Central memory CD8-positive, alpha-beta T cell (primary cell): ENCODE data around the gene SORCS2.

Experiments
- ATAC-seq: fragments of 150-1000 bp; cut with Tn5 transposase; replicated peaks from 2 replicates; pipeline ENCODE4 v1.10.0; 2022; ENCODE audit warnings: mild to moderate bottlenecking, moderate FRiP score, moderate number of reproducible peaks; ENCODE audit not compliant: poor library complexity, severe bottlenecking; ENCODE audit errors: extremely low read depth
- DNase-seq, 2 donors: peaks; one replicate each; pipeline ENCODE4 v3.0.0; 2021; ENCODE audit warnings: low spot score in 2 of 2
- H3K27ac Mint-ChIP-seq: one replicate; pipeline ENCODE4 v1.8.0; 2022; ENCODE audit warnings: low read depth, mild to moderate bottlenecking, moderate library complexity, mixed read lengths
- H3K27me3 Mint-ChIP-seq: one replicate; pipeline ENCODE4 v1.8.0; 2022; ENCODE audit warnings: mixed read lengths
- H3K36me3 Mint-ChIP-seq: one replicate; pipeline ENCODE4 v1.8.0; 2022; ENCODE audit warnings: mild to moderate bottlenecking, moderate library complexity, mixed read lengths; ENCODE audit not compliant: insufficient read depth
- H3K4me1 Mint-ChIP-seq: one replicate; pipeline ENCODE4 v1.8.0; 2022; ENCODE audit warnings: mixed read lengths
- H3K4me3 Mint-ChIP-seq: one replicate; pipeline ENCODE4 v1.8.0; 2022; ENCODE audit warnings: mild to moderate bottlenecking, moderate library complexity, mixed read lengths
- H3K9me3 Mint-ChIP-seq: one replicate; pipeline ENCODE4 v1.8.0; 2022; ENCODE audit warnings: mixed read lengths

Gene SORCS2

GRCh38 chr4:7241597-7242125 lies 49.3 kb downstream of the SORCS2 start:
- ATAC-seq (no peak), DNase-seq (no peak)
- Mint-ChIP-seq H3K36me3 (peaks cover 1% of the 10 kb centered on the region), H3K27me3 (peaks cover 31% of the 10 kb centered on the region), H3K9me3 (peaks cover 13% of the 10 kb centered on the region), H3K4me3 (no peak overlapping the region), H3K4me1 (peaks cover 2% of the 10 kb centered on the region), H3K27ac (no peak overlapping the region)

- H3K27me3 Mint-ChIP-seq = peaks cover 31% of the 10 kb centered on the region
- H3K36me3 Mint-ChIP-seq = peaks cover 1% of the 10 kb centered on the region
- DNase-seq = no peak
- H3K27ac Mint-ChIP-seq = no peak overlapping the region
- H3K4me1 Mint-ChIP-seq = peaks cover 5% of the 10 kb centered on the region
- no peak overlapping the region for H3K4me3 Mint-ChIP-seq
- ATAC-seq = no peak
- H3K9me3 Mint-ChIP-seq = peaks cover 13% of the 10 kb centered on the region
Measured at GRCh38 chr4:7242766-7243165, 50.4 kb downstream of the SORCS2 start.

- ATAC-seq = no peak
- Mint-ChIP-seq H3K27ac (no peak overlapping the region), H3K4me3 (no peak overlapping the region), H3K4me1 (peaks cover 5% of the 10 kb centered on the region), H3K27me3 (peaks cover 31% of the 10 kb centered on the region), H3K36me3 (no peaks in the 10 kb centered on the region), H3K9me3 (peaks cover 8% of the 10 kb centered on the region)
- no peak for DNase-seq
Measured at GRCh38 chr4:7243609-7244330, 51.4 kb downstream of the SORCS2 start.

GRCh38 chr4:7244331-7244665 lies 52.0 kb downstream of the SORCS2 start:
- no peak overlapping the region for H3K27ac Mint-ChIP-seq
- H3K27me3 Mint-ChIP-seq = peaks cover 31% of the 10 kb centered on the region
- no peak for DNase-seq
- ATAC-seq = no peak
- no peak overlapping the region for H3K4me3 Mint-ChIP-seq
- H3K36me3 Mint-ChIP-seq = no peaks in the 10 kb centered on the region
- H3K4me1 Mint-ChIP-seq = peaks cover 5% of the 10 kb centered on the region
- H3K9me3 Mint-ChIP-seq = peaks cover 3% of the 10 kb centered on the region

- no peak overlapping the region for H3K4me3 Mint-ChIP-seq
- H3K27me3 Mint-ChIP-seq = peaks cover 31% of the 10 kb centered on the region
- H3K36me3 Mint-ChIP-seq = no peaks in the 10 kb centered on the region
- no peaks in the 10 kb centered on the region for H3K9me3 Mint-ChIP-seq
- ATAC-seq (no peak), DNase-seq (no peak)
- no peak overlapping the region for H3K27ac Mint-ChIP-seq
- H3K4me1 Mint-ChIP-seq = peaks cover 5% of the 10 kb centered on the region
Measured at GRCh38 chr4:7244751-7245320, 52.5 kb downstream of the SORCS2 start.

GRCh38 chr4:7247521-7247920 lies 55.2 kb downstream of the SORCS2 start:
- H3K4me1 Mint-ChIP-seq = peaks cover 5% of the 10 kb centered on the region
- H3K27ac Mint-ChIP-seq = no peak overlapping the region
- no peak overlapping the region for H3K4me3 Mint-ChIP-seq
- peaks cover 36% of the 10 kb centered on the region for H3K27me3 Mint-ChIP-seq
- no peaks in the 10 kb centered on the region for H3K9me3 Mint-ChIP-seq
- DNase-seq (no peak), ATAC-seq (no peak)
- no peaks in the 10 kb centered on the region for H3K36me3 Mint-ChIP-seq

- no peak overlapping the region for H3K4me3 Mint-ChIP-seq
- no peaks in the 10 kb centered on the region for H3K36me3 Mint-ChIP-seq
- H3K27me3 Mint-ChIP-seq = peaks cover 32% of the 10 kb centered on the region
Measured at GRCh38 chr4:7247946-7248345, 55.6 kb downstream of the SORCS2 start.

GRCh38 chr4:7248857-7249256 lies 56.5 kb downstream of the SORCS2 start:
- Mint-ChIP-seq H3K27me3 (peaks cover 28% of the 10 kb centered on the region), H3K4me1 (peaks cover 5% of the 10 kb centered on the region)
- no peak for ATAC-seq

More at GRCh38 chr4:7247946-7248345, 55.6 kb downstream of the SORCS2 start:
- Mint-ChIP-seq H3K4me1 (peaks cover 5% of the 10 kb centered on the region), H3K27ac (no peak overlapping the region), H3K9me3 (no peaks in the 10 kb centered on the region)
- DNase-seq (no peak), ATAC-seq (no peak)

GRCh38 chr4:7251321-7251720 lies 59.0 kb downstream of the SORCS2 start:
- no peaks in the 10 kb centered on the region for H3K9me3 Mint-ChIP-seq
- H3K36me3 Mint-ChIP-seq = no peaks in the 10 kb centered on the region
- no peak for DNase-seq
- H3K4me3 Mint-ChIP-seq = no peak overlapping the region
- H3K4me1 Mint-ChIP-seq = peaks cover 5% of the 10 kb centered on the region
- no peak overlapping the region for H3K27ac Mint-ChIP-seq
- peaks cover 39% of the 10 kb centered on the region for H3K27me3 Mint-ChIP-seq
- no peak for ATAC-seq

More at GRCh38 chr4:7248857-7249256, 56.5 kb downstream of the SORCS2 start:
- no peak for DNase-seq
- no peak overlapping the region for H3K4me3 Mint-ChIP-seq
- H3K36me3 Mint-ChIP-seq = no peaks in the 10 kb centered on the region
- H3K27ac Mint-ChIP-seq = no peak overlapping the region
- no peaks in the 10 kb centered on the region for H3K9me3 Mint-ChIP-seq

GRCh38 chr4:7252051-7252450 lies 59.7 kb downstream of the SORCS2 start:
- Mint-ChIP-seq H3K4me1 (no peaks in the 10 kb centered on the region), H3K9me3 (no peaks in the 10 kb centered on the region), H3K36me3 (no peaks in the 10 kb centered on the region), H3K27ac (no peak overlapping the region), H3K27me3 (peaks cover 46% of the 10 kb centered on the region), H3K4me3 (no peak overlapping the region)
- ATAC-seq = no peak
- DNase-seq = no peak

GRCh38 chr4:7252510-7253340 lies 60.4 kb downstream of the SORCS2 start:
- Mint-ChIP-seq H3K4me3 (no peak overlapping the region), H3K27me3 (peaks cover 53% of the 10 kb centered on the region), H3K36me3 (no peaks in the 10 kb centered on the region), H3K27ac (no peak overlapping the region), H3K9me3 (no peaks in the 10 kb centered on the region), H3K4me1 (no peaks in the 10 kb centered on the region)
- ATAC-seq = no peak
- DNase-seq = no peak

GRCh38 chr4:7253341-7253700 lies 61.0 kb downstream of the SORCS2 start:
- Mint-ChIP-seq H3K36me3 (no peaks in the 10 kb centered on the region), H3K27ac (no peak overlapping the region), H3K4me3 (no peak overlapping the region), H3K9me3 (no peaks in the 10 kb centered on the region), H3K27me3 (peaks cover 59% of the 10 kb centered on the region), H3K4me1 (no peaks in the 10 kb centered on the region)
- ATAC-seq (no peak), DNase-seq (no peak)
